ENCODE data around the gene ARHGAP5. TPM values are rescaled to one million over a fixed set of nuclear protein-coding genes. Genes with fewer than 3 reads are reported as not detected.
"Not testable (repeated sequence)": the region's sequence is repeated elsewhere in the genome, so short reads cannot be mapped to it uniquely, and the experiment has no call there.

ARHGAP5 gene
- total and polyA plus RNA-seq, 8 donors = 10.3 to 229 (median 100) TPM

- intact Hi-C loops (cut with DNase I; ENCODE audit: low total_unique reads) = no loop called here
- no peaks in the 10 kb centered on the region for H3K27me3 ChIP-seq
- no peak for DNase-seq
- no peak overlapping the region for H3K27ac ChIP-seq
- H3K4me1 ChIP-seq = peaks cover 0 to 25% (median 8%) of the 10 kb centered on the region in 4 donors
- no peaks in the 10 kb centered on the region for H3K9me3 ChIP-seq
- TF ChIP-seq CTCF (IDR thresholded peaks at IDR 0.05) = no peak
- no peak for TF ChIP-seq EP300 (IDR thresholded peaks at IDR 0.05)
- TF ChIP-seq POLR2AphosphoS5 (IDR thresholded peaks at IDR 0.05) = no peak
- TF ChIP-seq POLR2A (IDR thresholded peaks at IDR 0.05) = no peak
- H3K4me3 ChIP-seq = no peak overlapping the region
- peaks cover 0 to 17% (median 5%) of the 10 kb centered on the region in 4 donors for H3K36me3 ChIP-seq
These were observed 44.4 kb downstream of the ARHGAP5 start for GRCh38 chr14:32121536-32121935.

- no peak for DNase-seq
- Histone ChIP-seq H3K9me3 (no peaks in the 10 kb centered on the region), H3K27ac (no peak overlapping the region), H3K36me3 (peaks cover 0 to 17% (median 5%) of the 10 kb centered on the region in 4 donors), H3K4me1 (peaks cover 0 to 27% (median 8%) of the 10 kb centered on the region in 4 donors), H3K4me3 (no peak overlapping the region), H3K27me3 (no peaks in the 10 kb centered on the region)
- WGBS, 5 donors = 63 to 88% (median 85%) methylated on average over 1 of the region's 1 CpG
- intact Hi-C loops (cut with DNase I; ENCODE audit: low total_unique reads) = no loop called here
- TF ChIP-seq EP300 (IDR thresholded peaks at IDR 0.05) (no peak), POLR2A (IDR thresholded peaks at IDR 0.05) (no peak), POLR2AphosphoS5 (IDR thresholded peaks at IDR 0.05) (no peak), CTCF (IDR thresholded peaks at IDR 0.05) (no peak)
These were observed 44.8 kb downstream of the ARHGAP5 start for GRCh38 chr14:32121948-32122347.

GRCh38 chr14:32126899-32127730, 50.0 kb downstream of the ARHGAP5 start:
- peaks cover 0 to 10% (median 4%) of the 10 kb centered on the region in 4 donors for H3K9me3 ChIP-seq
- intact Hi-C loops (cut with DNase I; ENCODE audit: low total_unique reads) = not testable (repeated sequence)

GRCh38 chr14:32127731-32128654, 50.9 kb downstream of the ARHGAP5 start:
- WGBS, 5 donors = 96 to 99% (median 97%) methylated on average over 27 to 57 of the region's 57 CpGs
- intact Hi-C loops (cut with DNase I; ENCODE audit: low total_unique reads); H3K4me3 ChIP-seq: not testable (repeated sequence)

More at GRCh38 chr14:32126899-32127730, 50.0 kb downstream of the ARHGAP5 start:
- not testable (repeated sequence) for H3K4me3 ChIP-seq, H3K27ac ChIP-seq, DNase-seq, H3K27me3 ChIP-seq
- Histone ChIP-seq H3K36me3 (peaks cover 0 to 30% (median 18%) of the 10 kb centered on the region in 4 donors), H3K4me1 (peaks cover 0 to 40% (median 11%) of the 10 kb centered on the region in 4 donors)
- WGBS, 5 donors = 75 to 96% (median 91%) methylated on average over 4 to 6 of the region's 13 CpGs

GRCh38 chr14:32128703-32129102, 51.6 kb downstream of the ARHGAP5 start:
- peaks cover 0 to 31% (median 18%) of the 10 kb centered on the region in 4 donors for H3K36me3 ChIP-seq
- DNase-seq = no peak
- 81 to 94% (median 90%) methylated on average over 1 of the region's 1 CpG for WGBS, 5 donors
- peak overlapping the region in 2 of 5 donors; percentile 30 to 53 for H3K27ac ChIP-seq
- peaks cover 0 to 10% (median 4%) of the 10 kb centered on the region in 4 donors for H3K9me3 ChIP-seq
- H3K27me3 ChIP-seq = no peaks in the 10 kb centered on the region
- peaks cover 0 to 33% (median 11%) of the 10 kb centered on the region in 4 donors for H3K4me1 ChIP-seq
- no peak overlapping the region for H3K4me3 ChIP-seq
- intact Hi-C loops (cut with DNase I; ENCODE audit: low total_unique reads) = no loop called here
- TF ChIP-seq EP300 (IDR thresholded peaks at IDR 0.05) = no peak
- TF ChIP-seq POLR2AphosphoS5 (IDR thresholded peaks at IDR 0.05) = no peak
- TF ChIP-seq CTCF (IDR thresholded peaks at IDR 0.05) = no peak
- no peak for TF ChIP-seq POLR2A (IDR thresholded peaks at IDR 0.05)

More at GRCh38 chr14:32127731-32128654, 50.9 kb downstream of the ARHGAP5 start:
- peaks cover 0 to 31% (median 18%) of the 10 kb centered on the region in 4 donors for H3K36me3 ChIP-seq
- not testable (repeated sequence) for H3K27me3 ChIP-seq, DNase-seq
- H3K27ac ChIP-seq = peak overlapping the region in 2 of 5 donors; percentile 30 to 53
- H3K4me1 ChIP-seq = peaks cover 0 to 33% (median 11%) of the 10 kb centered on the region in 4 donors
- H3K9me3 ChIP-seq = peaks cover 0 to 10% (median 4%) of the 10 kb centered on the region in 4 donors
